ENCODE results near the gene ARID3B.
"Not testable (repeated sequence)": the region's sequence is repeated elsewhere in the genome, so short reads cannot be mapped to it uniquely, and the experiment has no call there.

Gene ARID3B

GRCh38 chr15:74540761-74541493 is at the start of gene ARID3B:
TSS of gene ARID3B (plus strand) at chr15:74541220. CDS start at chr15:74543937, 2,717 bp downstream.
- peak; percentile 81 to 97 (median 94) for DNase-seq (ENCODE audit: low read depth in 4 of 4, low spot score in 1 of 4)

- DNase-seq (ENCODE audit: low read depth in 4 of 4, low spot score in 1 of 4): no peak
Measured at GRCh38 chr15:74496648-74497047, 44.4 kb upstream of the ARID3B start.

GRCh38 chr15:74497584-74497983 is 43.4 kb upstream of the ARID3B start:
- no peak for DNase-seq (ENCODE audit: low read depth in 4 of 4, low spot score in 1 of 4)

GRCh38 chr15:74499366-74499765 is 41.7 kb upstream of the ARID3B start:
- no peak for DNase-seq (ENCODE audit: low read depth in 4 of 4, low spot score in 1 of 4)

- DNase-seq (ENCODE audit: low read depth in 4 of 4, low spot score in 1 of 4): no peak
Measured at GRCh38 chr15:74500401-74500800, 40.6 kb upstream of the ARID3B start.

GRCh38 chr15:74502301-74502700 is 38.7 kb upstream of the ARID3B start:
- DNase-seq (ENCODE audit: low read depth in 4 of 4, low spot score in 1 of 4): no peak

- DNase-seq (ENCODE audit: low read depth in 4 of 4, low spot score in 1 of 4): no peak
Measured at GRCh38 chr15:74504418-74504817, 36.6 kb upstream of the ARID3B start.

GRCh38 chr15:74504836-74505235 is 36.2 kb upstream of the ARID3B start:
- DNase-seq (ENCODE audit: low read depth in 4 of 4, low spot score in 1 of 4): no peak

GRCh38 chr15:74505837-74506514 is 35.0 kb upstream of the ARID3B start:
- no peak for DNase-seq (ENCODE audit: low read depth in 4 of 4, low spot score in 1 of 4)

GRCh38 chr15:74506515-74506840 is 34.5 kb upstream of the ARID3B start:
- DNase-seq (ENCODE audit: low read depth in 4 of 4, low spot score in 1 of 4): no peak

GRCh38 chr15:74511583-74511982 is 29.4 kb upstream of the ARID3B start:
- DNase-seq (ENCODE audit: low read depth in 4 of 4, low spot score in 1 of 4): no peak

- not testable (repeated sequence) for DNase-seq (ENCODE audit: low read depth in 4 of 4, low spot score in 1 of 4)
Measured at GRCh38 chr15:74514059-74514458, 27.0 kb upstream of the ARID3B start.

- no peak for DNase-seq (ENCODE audit: low read depth in 4 of 4, low spot score in 1 of 4)
Measured at GRCh38 chr15:74517096-74517495, 23.9 kb upstream of the ARID3B start.

GRCh38 chr15:74519311-74519710 is 21.7 kb upstream of the ARID3B start:
- no peak for DNase-seq (ENCODE audit: low read depth in 4 of 4, low spot score in 1 of 4)

- no peak for DNase-seq (ENCODE audit: low read depth in 4 of 4, low spot score in 1 of 4)
Measured at GRCh38 chr15:74520407-74520806, 20.6 kb upstream of the ARID3B start.

GRCh38 chr15:74523982-74524381 is 17.0 kb upstream of the ARID3B start:
- DNase-seq (ENCODE audit: low read depth in 4 of 4, low spot score in 1 of 4): no peak

GRCh38 chr15:74525309-74525708 is 15.7 kb upstream of the ARID3B start:
- no peak for DNase-seq (ENCODE audit: low read depth in 4 of 4, low spot score in 1 of 4)

- no peak for DNase-seq (ENCODE audit: low read depth in 4 of 4, low spot score in 1 of 4)
Measured at GRCh38 chr15:74525945-74526344, 15.1 kb upstream of the ARID3B start.

GRCh38 chr15:74528876-74529275 is 12.1 kb upstream of the ARID3B start:
- no peak for DNase-seq (ENCODE audit: low read depth in 4 of 4, low spot score in 1 of 4)

GRCh38 chr15:74529921-74530320 is 11.1 kb upstream of the ARID3B start:
- no peak for DNase-seq (ENCODE audit: low read depth in 4 of 4, low spot score in 1 of 4)

GRCh38 chr15:74530771-74531143 is 10.3 kb upstream of the ARID3B start:
- DNase-seq (ENCODE audit: low read depth in 4 of 4, low spot score in 1 of 4): no peak

GRCh38 chr15:74531144-74531811 is 9.7 kb upstream of the ARID3B start:
- DNase-seq (ENCODE audit: low read depth in 4 of 4, low spot score in 1 of 4): no peak
